ENCODE results near the gene TMPRSS13. TPM values are rescaled to one million over a fixed set of nuclear protein-coding genes. Genes with fewer than 3 reads are reported as not detected.

TMPRSS13 gene
- total RNA-seq, 1 donor from 2014 or later, result not detected

DNA sequence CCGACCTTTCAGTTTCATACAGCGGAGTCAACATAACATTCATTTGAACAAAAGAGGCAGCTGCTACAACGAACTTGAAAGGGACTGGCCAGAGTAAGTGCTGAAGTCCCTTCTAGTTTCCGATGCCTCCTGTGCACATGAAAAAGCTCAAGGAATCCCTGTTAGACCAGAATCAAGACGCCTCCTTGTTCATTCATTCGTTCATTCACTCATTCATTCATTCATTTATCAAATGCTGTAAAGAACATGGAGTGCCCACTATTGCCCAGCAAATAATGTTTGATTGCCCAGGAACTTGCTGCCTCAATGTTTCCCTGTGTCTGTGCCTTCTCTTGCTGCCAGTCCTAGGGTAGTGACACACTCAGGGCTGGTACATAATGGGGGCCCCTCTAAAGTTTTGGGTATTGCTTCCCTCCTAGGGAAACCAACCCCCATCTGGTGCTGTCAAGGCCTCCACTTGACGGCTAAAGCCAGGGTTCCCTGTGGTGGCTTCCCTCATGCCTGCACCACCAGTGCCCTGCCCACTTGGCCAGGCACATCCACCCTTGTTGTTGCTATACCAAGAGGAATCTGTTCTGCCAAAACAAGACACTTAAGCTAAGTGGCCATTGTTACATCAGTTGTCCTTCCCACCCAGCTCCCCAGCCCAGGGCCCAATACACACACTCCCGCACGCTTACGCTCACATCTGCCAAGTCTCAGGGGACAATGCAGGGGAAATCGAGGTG lies 3.8 kb downstream of the TMPRSS13 start:
- peaks cover 32% of the 10 kb centered on the region for H3K27me3 Mint-ChIP-seq (ENCODE audit: low read depth)
- DNase-seq (ENCODE audit: low spot score), result peak; percentile 51
- H3K4me3 Mint-ChIP-seq (ENCODE audit: unreplicated experiment), result no peak overlapping the region
- no peaks in the 10 kb centered on the region for H3K36me3 Mint-ChIP-seq (ENCODE audit: low read depth)
- no peaks in the 10 kb centered on the region for H3K9me3 Mint-ChIP-seq (ENCODE audit: low read depth)
- TF ChIP-seq, protein P1, sequence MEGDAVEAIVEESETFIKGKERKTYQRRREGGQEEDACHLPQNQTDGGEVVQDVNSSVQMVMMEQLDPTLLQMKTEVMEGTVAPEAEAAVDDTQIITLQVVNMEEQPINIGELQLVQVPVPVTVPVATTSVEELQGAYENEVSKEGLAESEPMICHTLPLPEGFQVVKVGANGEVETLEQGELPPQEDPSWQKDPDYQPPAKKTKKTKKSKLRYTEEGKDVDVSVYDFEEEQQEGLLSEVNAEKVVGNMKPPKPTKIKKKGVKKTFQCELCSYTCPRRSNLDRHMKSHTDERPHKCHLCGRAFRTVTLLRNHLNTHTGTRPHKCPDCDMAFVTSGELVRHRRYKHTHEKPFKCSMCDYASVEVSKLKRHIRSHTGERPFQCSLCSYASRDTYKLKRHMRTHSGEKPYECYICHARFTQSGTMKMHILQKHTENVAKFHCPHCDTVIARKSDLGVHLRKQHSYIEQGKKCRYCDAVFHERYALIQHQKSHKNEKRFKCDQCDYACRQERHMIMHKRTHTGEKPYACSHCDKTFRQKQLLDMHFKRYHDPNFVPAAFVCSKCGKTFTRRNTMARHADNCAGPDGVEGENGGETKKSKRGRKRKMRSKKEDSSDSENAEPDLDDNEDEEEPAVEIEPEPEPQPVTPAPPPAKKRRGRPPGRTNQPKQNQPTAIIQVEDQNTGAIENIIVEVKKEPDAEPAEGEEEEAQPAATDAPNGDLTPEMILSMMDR (IDR thresholded peaks at IDR 0.05), result no peak
- no peaks in the 10 kb centered on the region for H3K4me1 Mint-ChIP-seq (ENCODE audit: low read depth)
- H3K27ac Mint-ChIP-seq (ENCODE audit: unreplicated experiment), result no peak overlapping the region

- no peaks in the 10 kb centered on the region for H3K4me1 Mint-ChIP-seq (ENCODE audit: low read depth)
- H3K27ac Mint-ChIP-seq (ENCODE audit: unreplicated experiment), result no peak overlapping the region
- H3K4me3 Mint-ChIP-seq (ENCODE audit: unreplicated experiment), result no peak overlapping the region
- H3K27me3 Mint-ChIP-seq (ENCODE audit: low read depth), result peaks cover 27% of the 10 kb centered on the region
- peak; percentile 57 for DNase-seq (ENCODE audit: low spot score)
- H3K36me3 Mint-ChIP-seq (ENCODE audit: low read depth), result no peaks in the 10 kb centered on the region
- no peaks in the 10 kb centered on the region for H3K9me3 Mint-ChIP-seq (ENCODE audit: low read depth)
- TF ChIP-seq, protein P1 (IDR thresholded peaks at IDR 0.05), result no peak
Observed at GRCh38 chr11:117924631-117925170, 4.5 kb downstream of the TMPRSS13 start.

- Mint-ChIP-seq H3K9me3 (ENCODE audit: low read depth) (no peaks in the 10 kb centered on the region), H3K36me3 (ENCODE audit: low read depth) (no peaks in the 10 kb centered on the region), H3K4me3 (ENCODE audit: unreplicated experiment) (no peak overlapping the region), H3K27me3 (ENCODE audit: low read depth) (peaks cover 23% of the 10 kb centered on the region), H3K27ac (ENCODE audit: unreplicated experiment) (no peak overlapping the region), H3K4me1 (ENCODE audit: low read depth) (no peaks in the 10 kb centered on the region)
- TF ChIP-seq, protein P1 (IDR thresholded peaks at IDR 0.05), result peak; percentile 18
- DNase-seq (ENCODE audit: low spot score), result peak; percentile 42
Observed at GRCh38 chr11:117923773-117924172, 5.4 kb downstream of the TMPRSS13 start.

GRCh38 chr11:117923275-117923674 lies 5.9 kb downstream of the TMPRSS13 start:
- no peaks in the 10 kb centered on the region for H3K36me3 Mint-ChIP-seq (ENCODE audit: low read depth)
- peaks cover 18% of the 10 kb centered on the region for H3K27me3 Mint-ChIP-seq (ENCODE audit: low read depth)
- peak; percentile 53 for DNase-seq (ENCODE audit: low spot score)
- H3K9me3 Mint-ChIP-seq (ENCODE audit: low read depth), result no peaks in the 10 kb centered on the region
- H3K4me1 Mint-ChIP-seq (ENCODE audit: low read depth), result no peaks in the 10 kb centered on the region
- no peak overlapping the region for H3K27ac Mint-ChIP-seq (ENCODE audit: unreplicated experiment)
- no peak overlapping the region for H3K4me3 Mint-ChIP-seq (ENCODE audit: unreplicated experiment)
- TF ChIP-seq, protein P1 (IDR thresholded peaks at IDR 0.05), result no peak

DNA sequence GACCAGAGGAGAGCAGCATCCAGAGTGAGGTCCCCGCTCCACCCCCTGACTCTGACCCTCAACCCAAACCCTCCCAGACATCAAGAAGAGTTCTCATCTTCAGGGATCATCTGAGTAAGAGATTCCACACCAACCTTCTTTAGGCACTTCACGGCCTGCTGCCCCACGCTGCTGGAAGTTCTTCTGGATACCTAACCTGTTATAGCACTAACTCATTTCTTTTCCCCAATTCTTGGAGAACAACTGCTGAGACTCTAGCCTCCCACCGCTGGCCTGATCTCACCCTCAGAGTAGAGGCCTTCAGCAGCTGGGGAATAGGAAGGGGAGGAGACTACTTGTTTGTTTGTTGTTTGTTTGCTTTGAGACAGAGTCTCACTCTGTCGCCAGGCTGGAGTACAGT lies 7.3 kb downstream of the TMPRSS13 start:
- no peaks in the 10 kb centered on the region for H3K36me3 Mint-ChIP-seq (ENCODE audit: low read depth)
- peaks cover 14% of the 10 kb centered on the region for H3K27me3 Mint-ChIP-seq (ENCODE audit: low read depth)
- TF ChIP-seq, protein P1 (IDR thresholded peaks at IDR 0.05), result no peak
- H3K4me1 Mint-ChIP-seq (ENCODE audit: low read depth), result no peaks in the 10 kb centered on the region
- no peak for DNase-seq (ENCODE audit: low spot score)
- no peak overlapping the region for H3K27ac Mint-ChIP-seq (ENCODE audit: unreplicated experiment)
- H3K4me3 Mint-ChIP-seq (ENCODE audit: unreplicated experiment), result no peak overlapping the region
- no peaks in the 10 kb centered on the region for H3K9me3 Mint-ChIP-seq (ENCODE audit: low read depth)

Data from chondrocyte (in vitro differentiated cells).